ENCODE measurements around the gene ASTN2. TPM values are rescaled to one million over a fixed set of nuclear protein-coding genes. Genes with fewer than 3 reads are reported as not detected.

ASTN2 gene
- total RNA-seq, 1 experiment from 2014 or later: 6.8 TPM

DNA sequence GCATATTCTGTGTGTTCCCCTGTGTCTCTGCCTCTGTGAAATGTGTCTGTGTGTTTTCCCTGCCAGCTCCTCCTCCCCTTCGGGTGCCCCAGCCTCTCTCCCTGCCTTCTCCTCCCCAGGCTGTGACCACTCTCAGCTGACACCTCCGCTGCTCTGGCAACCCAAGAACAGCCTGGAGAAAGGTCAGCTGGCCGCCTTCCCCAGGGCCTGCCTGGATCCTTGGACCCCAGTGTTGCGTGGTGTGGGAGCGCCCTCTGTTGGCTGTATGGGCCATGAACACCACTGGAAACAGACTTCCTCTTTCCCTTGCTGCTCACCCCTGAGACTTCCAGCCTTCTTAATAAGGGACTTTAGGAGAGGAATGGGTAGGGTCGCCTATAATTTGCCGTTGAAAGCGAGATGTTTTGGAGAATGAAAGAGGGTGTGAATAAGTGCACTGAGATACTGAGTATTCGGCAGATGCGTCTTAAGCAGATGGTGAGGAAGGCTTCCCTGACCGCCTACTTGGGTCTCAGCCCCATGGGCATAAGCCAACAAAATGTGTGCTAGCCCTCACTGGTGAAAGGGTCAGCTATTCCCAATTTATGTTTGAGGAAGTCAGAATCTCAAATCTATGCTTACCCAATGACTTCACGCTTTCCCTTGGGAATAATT, 842.6 kb downstream of the ASTN2 start:
- DNase-seq (ENCODE audit: low spot score): peak; percentile 85

- no peak for DNase-seq (ENCODE audit: low spot score)
Measured at GRCh38 chr9:116569111-116569510, 845.7 kb downstream of the ASTN2 start.

DNA sequence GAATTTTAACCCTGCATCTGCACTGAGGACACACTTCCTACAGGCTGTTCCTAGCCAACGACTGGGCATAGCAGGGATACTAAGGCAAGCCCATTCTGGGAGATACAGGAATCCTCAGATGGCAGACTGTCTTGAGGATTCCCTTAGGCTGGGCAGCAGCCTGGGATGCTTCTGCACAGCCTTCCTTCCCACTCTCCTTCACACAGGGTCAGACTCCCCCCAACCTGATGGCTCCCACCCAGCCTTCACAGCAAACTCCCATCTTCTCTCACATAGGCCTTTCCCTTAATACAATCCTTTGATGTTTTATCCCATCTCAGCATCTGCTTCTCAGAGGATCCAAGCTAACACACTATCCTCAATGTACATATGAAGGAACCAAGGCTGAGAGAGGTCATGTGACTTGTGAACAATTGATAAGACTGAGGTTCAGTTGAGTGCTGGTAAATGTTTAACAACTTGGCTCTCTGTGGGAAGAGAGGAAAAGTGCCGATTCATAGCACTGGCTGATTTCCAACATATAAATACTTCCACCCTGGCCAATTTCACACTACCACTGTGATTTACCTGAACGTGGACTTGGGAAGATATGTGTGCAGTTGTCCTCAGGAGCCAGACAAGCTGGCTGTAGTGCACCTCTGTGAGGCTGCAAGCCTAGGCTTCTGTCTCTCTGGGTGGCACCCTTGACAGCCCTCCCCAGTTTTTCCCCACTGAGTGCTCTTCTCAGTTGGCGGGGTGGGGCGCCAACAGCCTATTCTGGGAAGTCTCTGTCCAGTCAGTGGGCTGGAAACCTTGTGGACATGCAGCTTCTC, 848.0 kb downstream of the ASTN2 start:
- peak; percentile 40 for DNase-seq (ENCODE audit: low spot score)

DNA sequence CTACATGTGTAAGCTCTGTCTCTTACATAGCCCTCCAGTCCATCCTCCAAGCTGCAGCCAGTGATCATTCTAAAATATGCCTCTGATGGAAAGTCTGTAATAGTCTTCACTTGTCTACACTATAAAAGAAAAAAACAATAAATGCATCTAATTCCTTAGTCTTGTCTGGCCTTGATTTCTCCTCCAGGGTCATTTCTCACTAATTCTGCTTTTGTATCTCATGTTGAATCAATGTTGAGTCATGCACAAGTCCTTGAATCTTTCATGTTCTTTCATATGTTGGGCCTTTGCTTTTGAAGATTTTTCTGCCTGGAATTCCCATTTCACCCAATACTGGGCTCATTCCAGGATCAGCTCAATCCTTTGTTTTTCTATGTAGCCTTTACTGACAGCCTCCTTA, 848.9 kb downstream of the ASTN2 start:
- DNase-seq (ENCODE audit: low spot score): no peak

GRCh38 chr9:116564266-116564793, 850.5 kb downstream of the ASTN2 start:
- DNase-seq (ENCODE audit: low spot score): no peak

DNA sequence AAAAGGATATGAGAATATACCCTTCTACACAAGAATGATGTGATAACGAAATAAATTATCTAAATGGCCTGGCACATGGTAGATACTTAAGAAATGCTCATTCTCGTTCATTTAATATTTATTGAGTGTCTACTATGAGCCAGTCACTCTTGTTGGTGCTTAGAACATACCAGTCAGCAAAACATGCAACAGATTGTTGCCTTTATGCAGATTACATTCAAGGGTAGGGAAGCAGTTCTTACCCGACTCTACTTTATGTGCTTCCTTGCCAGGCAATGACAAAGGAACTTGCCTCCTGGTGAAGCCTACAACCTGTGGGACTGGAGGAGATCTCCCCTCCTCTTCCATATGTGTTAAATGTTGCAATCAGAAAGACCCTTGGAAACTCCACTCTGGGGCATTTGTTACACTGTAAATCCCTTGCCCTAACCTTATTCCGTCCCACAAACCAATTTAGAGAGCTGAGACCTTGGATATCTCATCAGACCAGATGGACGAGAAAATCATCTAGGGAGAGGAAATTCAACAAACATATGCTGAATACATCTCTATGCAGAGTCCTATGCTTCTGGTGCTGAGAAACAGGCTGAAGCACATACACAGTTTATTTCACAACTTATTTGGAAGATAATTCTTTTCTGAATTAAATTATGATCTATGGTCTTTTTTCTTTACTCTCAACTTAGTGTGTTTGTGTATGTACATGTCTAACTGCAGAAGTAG, 855.9 kb downstream of the ASTN2 start:
- no peak for DNase-seq (ENCODE audit: low spot score)

- no peak for DNase-seq (ENCODE audit: low spot score)
Measured at GRCh38 chr9:116558035-116558434, 856.8 kb downstream of the ASTN2 start.

GRCh38 chr9:116555556-116556155, 859.2 kb downstream of the ASTN2 start:
- DNase-seq (ENCODE audit: low spot score): no peak

DNA sequence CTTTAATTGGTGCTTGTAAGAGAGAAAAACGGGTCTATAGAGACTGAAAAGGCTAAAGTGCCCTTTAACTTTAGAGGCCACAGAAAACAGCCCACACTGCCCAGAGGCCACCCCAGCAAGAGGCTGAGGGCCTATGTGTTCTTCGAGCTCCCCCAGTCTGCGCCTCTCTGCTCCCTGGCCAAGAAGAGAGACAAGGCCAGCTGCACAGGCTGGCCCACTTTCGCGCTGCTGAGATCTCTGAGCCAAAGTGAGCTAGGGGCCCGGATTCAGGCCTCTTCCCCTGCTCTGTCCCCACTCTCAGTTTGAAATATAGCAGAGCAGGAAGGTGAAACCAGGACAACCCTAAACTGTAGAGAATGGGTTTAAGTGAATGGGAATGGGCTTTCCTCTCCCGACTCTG, 859.7 kb downstream of the ASTN2 start:
- DNase-seq (ENCODE audit: low spot score): no peak

DNA sequence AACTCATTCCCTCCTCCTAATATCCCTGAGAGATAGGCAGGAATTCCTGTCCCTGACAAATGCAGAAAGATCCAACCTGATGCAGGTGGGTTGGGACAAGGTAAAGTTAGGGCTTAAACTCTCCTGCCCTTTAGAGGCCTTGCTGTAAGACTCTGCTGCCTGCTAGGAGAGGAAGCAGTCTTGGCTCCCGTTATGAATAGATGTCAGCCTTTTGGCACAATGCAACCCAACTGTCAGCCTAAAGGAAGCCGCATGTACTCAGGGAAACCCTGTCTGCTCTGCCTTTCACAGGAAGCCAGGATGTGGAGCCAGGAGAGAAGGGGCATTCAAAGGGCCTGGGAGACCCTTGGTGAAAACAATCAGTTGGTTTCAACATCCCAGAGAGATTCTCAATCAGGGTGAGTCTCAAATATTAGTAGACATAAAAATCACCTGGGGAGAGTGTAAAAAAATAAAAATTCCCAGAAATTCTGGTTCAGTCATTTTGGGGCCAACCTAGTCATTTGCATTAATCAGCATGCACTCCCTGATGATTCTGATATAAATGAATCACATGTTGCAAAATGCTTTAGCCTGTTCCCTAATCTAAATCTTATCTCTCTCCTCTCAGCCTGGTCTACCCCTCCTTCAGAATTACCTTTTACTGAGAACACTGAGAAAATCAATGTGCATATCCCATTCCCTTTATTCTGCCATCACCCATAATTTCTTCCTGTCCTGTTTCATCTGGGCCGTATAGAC, 864.0 kb downstream of the ASTN2 start:
- DNase-seq (ENCODE audit: low spot score): no peak

DNA sequence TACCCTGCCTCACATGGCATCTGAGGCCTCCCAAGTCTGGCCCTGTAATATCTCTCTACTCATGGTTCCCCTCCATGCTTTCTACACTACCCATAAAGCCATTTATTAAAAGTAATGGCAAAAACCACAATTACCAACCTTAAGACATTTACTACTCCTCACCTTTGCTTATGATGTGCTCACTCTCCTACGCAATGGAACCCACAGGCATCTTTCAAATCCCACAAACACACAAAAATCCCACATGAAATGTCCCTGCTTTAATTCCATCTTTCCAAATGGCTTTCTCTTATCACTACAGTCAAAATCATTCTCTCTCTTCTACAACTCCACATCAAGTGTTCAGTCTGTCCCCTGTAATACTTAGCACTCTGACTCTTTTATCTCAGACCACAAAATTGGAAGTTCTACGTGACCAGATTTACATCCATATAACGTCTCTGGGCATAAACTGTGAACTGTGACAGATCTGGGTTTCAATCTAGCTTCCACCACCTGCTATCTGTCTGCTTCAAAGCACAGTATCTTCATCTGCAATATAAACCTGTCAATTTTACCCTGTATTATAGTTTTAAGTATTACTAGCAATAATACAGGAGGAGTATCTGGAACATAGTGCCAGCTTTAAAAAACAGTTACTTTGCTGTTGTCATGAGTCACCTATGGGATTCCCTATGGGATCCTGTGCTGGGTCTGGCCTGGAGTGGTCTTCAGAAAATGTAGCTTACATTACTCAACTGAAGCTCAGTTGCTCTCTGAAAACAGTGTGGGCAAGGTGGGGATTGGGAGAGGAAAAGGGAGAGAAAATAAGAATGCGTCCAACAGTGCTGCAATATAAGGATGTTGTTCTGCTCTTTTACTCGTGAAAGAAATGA, 864.8 kb downstream of the ASTN2 start:
- no peak for DNase-seq (ENCODE audit: low spot score)

DNA sequence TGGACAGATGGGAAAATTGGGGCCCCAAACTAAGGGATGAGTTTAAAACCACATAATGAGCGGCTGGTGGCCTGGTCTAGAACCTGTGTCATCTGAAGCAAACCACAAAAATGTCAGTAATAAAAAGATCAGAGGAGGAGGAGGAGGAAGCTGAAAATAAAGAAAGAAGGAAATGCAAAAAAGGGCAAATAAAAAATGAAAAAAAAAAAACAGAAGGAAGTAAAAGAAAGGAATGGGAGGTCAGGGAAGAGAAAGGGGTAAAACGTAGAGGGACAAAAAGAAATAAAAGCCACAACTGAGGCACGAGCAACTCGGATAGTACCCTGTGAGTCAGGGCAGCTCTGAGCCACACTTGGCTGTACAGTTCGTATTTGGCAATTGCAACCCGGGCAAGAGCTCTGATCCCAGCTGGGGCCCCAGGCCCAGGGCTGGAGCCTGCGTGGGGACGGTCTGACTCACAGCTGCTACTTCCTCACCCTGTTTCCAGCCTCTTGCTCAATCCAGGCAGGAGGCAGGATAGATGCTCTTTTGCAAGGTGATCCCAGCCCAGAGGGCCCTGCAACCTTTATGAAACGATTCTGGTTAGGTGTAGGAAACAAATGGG, 865.7 kb downstream of the ASTN2 start:
- peak; percentile 83 for DNase-seq (ENCODE audit: low spot score)

GRCh38 chr9:116547729-116548426, 867.0 kb downstream of the ASTN2 start:
- no peak for DNase-seq (ENCODE audit: low spot score)

DNA sequence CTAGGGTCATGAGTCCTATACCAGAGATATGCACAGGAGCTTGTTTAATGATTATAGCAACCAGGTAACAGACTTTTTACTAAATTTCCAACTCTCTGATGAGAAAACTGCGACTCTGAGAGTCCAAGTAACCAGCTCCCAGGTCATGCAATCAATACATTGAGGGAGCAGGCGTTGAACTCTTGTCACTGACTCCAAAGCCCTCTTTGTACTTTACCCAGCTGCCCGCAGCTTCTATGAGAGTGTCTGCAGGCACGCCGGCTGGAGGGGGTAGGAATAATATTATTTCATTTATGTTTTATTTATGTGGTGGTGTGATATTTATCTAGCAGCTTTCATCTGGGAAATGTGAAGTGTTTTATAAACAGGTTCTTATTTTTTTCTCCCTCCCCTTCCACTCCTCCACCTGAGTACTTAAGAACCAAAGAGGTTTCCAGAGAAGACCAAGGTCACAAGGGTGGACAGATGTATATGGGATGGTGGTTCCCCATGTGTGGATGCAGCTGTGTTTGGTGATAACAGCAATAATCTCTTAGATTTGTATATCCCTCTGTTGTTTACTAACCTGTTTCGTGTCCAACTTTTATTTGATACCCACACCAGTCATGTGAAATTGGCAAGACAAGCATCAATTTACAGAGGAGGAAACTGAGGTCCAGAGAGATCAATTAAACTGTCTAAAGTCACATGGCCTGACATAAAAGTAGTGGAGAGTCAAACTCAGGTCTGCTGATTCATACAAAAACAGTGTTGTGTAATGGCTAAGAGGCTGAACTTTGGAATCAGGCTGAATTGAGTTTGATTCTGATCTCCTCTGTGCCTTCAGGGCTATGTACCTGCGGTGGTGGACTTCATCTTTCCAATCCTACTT, 867.9 kb downstream of the ASTN2 start:
- no peak for DNase-seq (ENCODE audit: low spot score)

DNA sequence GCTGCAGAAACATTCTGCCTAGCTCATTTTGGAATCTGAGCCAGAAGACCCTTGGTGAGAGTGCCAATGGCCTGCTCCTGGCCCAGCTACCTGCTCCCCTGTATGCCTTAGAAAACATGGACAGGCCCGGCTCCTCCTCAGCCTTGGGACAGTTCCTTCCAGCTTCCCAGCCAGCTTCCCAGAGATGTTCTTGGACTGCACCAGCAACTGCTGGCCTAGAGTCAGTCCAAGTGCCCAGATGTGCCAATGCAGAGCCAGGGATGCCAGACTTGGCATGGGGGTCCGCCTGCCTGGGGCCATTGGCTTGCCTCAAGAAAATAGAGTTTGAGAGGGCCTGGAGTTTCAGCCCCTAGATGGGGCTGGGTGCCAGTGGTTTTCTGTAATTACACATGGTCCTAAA, 870.0 kb downstream of the ASTN2 start:
- no peak for DNase-seq (ENCODE audit: low spot score)

DNA sequence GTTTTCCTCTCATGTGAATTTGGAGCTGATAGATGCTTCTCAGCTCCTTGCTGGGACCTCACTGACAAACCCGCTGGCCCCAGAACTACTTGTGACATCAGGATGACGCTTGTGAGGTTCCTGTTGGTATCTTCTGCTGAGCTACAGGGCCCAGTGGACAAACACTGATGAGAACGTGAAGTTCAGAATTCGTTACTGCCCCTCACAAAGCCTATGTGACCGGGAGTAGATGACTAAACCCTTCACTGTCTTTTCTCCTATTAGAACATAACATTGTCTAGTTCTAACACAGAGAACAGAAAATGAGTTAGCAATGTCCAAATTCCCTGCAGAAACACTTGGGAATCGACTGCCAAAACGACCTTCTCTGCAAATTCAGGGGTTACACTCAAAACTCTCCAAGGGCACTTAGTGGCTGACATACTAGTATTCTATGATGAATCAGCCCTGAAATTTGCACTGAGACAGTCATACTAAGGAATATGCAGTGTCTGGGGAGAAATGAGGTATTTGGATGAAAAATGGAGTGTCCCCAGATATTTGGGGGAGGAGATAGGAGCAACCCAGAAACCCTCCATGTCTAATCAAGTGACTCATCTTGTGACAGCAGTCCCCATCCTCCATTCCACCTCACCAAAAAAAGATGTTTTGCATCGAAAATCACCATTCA, 871.0 kb downstream of the ASTN2 start:
- DNase-seq (ENCODE audit: low spot score): no peak

- DNase-seq (ENCODE audit: low spot score): no peak
Measured at GRCh38 chr9:116541402-116541801, 873.5 kb downstream of the ASTN2 start.

DNA sequence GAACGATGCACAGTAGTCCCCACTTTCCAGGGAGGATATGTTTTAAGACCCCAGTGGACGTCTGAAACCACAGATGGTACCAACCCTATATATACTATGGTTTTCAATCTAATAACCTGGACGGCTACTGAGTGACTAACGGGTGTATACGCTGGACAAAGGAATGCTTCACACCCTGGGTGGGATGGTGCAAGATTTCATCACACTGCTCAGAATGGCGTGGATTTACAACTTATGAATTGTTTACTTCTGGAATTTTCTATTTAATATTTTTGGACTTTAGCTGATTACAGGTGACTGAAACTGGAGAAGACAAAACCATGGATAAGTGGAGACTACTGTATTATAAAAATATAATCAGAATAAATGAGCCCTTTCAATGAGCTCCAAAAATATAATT, 875.3 kb downstream of the ASTN2 start:
- DNase-seq (ENCODE audit: low spot score): no peak

All from H4 (cell line).